Heart left ventricle (tissue), 13 donors: ENCODE data around the gene ZER1.

Experiments used
- CTCF ChIP-seq, 12 donors: fragments of 200-600 bp; sonication (generic) in 4 of 12; IDR thresholded peaks; one replicate each; pipeline versions ENCODE4 v1.5.0 to v1.8.0; 2018 to 2022; ENCODE audit warnings: antibody characterized with exemption in 12 of 12, mild to moderate bottlenecking in 5 of 12
- POLR2A ChIP-seq, 2 donors: fragments of 450-650 bp; IDR thresholded peaks; one replicate each; pipeline ENCODE4 v1.6.1; 2017; ENCODE audit warnings: antibody characterized with exemption in 2 of 2, mild to moderate bottlenecking in 2 of 2, moderate library complexity in 2 of 2
- donor health status: ischemic (EF 13 %, LVEDD 7.1; RV severe dilation, severe dysfunction).
- donor health status: DM: no; HTN: yes; CAD: no.
- donor health status: DM: no; HTN: no; CAD: no.
- donor health status: ischemic (EF 25% LVEDD 6.9; RV normal size, moderate dysfunction).
- donor health status: ischemic (EF 25% LVEDD 5.7; RV mildly dilated, moderate dysfunction).
- donor health status: ischemic (EF 35%, LVEDD 5.7; RV mildly dilated, moderate dysfunction).
- donor health status: nonischemic (EF 11% LVEDD 7.7; RV severe dilation, severe dysfunction).
- donor health status: DM: yes; HTN: yes; CAD: no.
- donor health status: PGD.
- donor health status: ischemic (EF 29% LVEDD 5.4; RV normal size, mild dysfunction).
- donor health status: nonischemic (EF 23%, LVEDD 6.1; RV moderate dilation, normal function).

GRCh38 chr9:128689293-128689774 is 82.4 kb downstream of the ZER1 start:
- TF ChIP-seq CTCF (IDR thresholded peaks at IDR 0.05) (no peak), POLR2A (IDR thresholded peaks at IDR 0.05) (no peak)
